Hematopoietic multipotent progenitor cell treated with erythropoietin and hydrocortisone succinate and interleukin-3 and kit ligand, for 4 days (in vitro differentiated cells): ENCODE results near the gene DIS3L2.
"Not testable (repeated sequence)": the region's sequence is repeated elsewhere in the genome, so short reads cannot be mapped to it uniquely, and the experiment has no call there.

Source experiments
- DNase-seq: peaks from one replicate; pipeline ENCODE4 v3.0.0-alpha.2; 2015

The DIS3L2 gene

GRCh38 chr2:232326274-232327104 is 365.0 kb downstream of the DIS3L2 start:
- DNase-seq: not testable (repeated sequence)

- peak; percentile 86 for DNase-seq
Measured at GRCh38 chr2:232327105-232328031, 365.9 kb downstream of the DIS3L2 start.

GRCh38 chr2:232328032-232328422 is 366.5 kb downstream of the DIS3L2 start:
- no peak for DNase-seq

GRCh38 chr2:232328516-232329460 is 367.3 kb downstream of the DIS3L2 start:
- DNase-seq: no peak

GRCh38 chr2:232329716-232330067 is 368.2 kb downstream of the DIS3L2 start:
- DNase-seq: no peak

- DNase-seq: no peak
Measured at GRCh38 chr2:232330068-232330999, 368.8 kb downstream of the DIS3L2 start.

- not testable (repeated sequence) for DNase-seq
Measured at GRCh38 chr2:232331061-232331460, 369.5 kb downstream of the DIS3L2 start.

- not testable (repeated sequence) for DNase-seq
Measured at GRCh38 chr2:232331641-232332040, 370.1 kb downstream of the DIS3L2 start.

- DNase-seq: not testable (repeated sequence)
Measured at GRCh38 chr2:232332244-232332939, 370.9 kb downstream of the DIS3L2 start.

- no peak for DNase-seq
Measured at GRCh38 chr2:232332940-232333259, 371.4 kb downstream of the DIS3L2 start.

- DNase-seq: peak; percentile 35
Measured at GRCh38 chr2:232333361-232334135, 372.0 kb downstream of the DIS3L2 start.

- DNase-seq: not testable (repeated sequence)
Measured at GRCh38 chr2:232334136-232334884, 372.8 kb downstream of the DIS3L2 start.

GRCh38 chr2:232334885-232335205 is 373.3 kb downstream of the DIS3L2 start:
- not testable (repeated sequence) for DNase-seq

GRCh38 chr2:232335206-232335858 is 373.8 kb downstream of the DIS3L2 start:
- DNase-seq: not testable (repeated sequence)

- DNase-seq: no peak
Measured at GRCh38 chr2:232335859-232336215, 374.3 kb downstream of the DIS3L2 start.

GRCh38 chr2:232336241-232336736 is 374.8 kb downstream of the DIS3L2 start:
- DNase-seq: no peak

GRCh38 chr2:232336981-232337720 is 375.6 kb downstream of the DIS3L2 start:
- DNase-seq: no peak
